ENCODE measurements around the gene MTSS2.

MTSS2 gene

DNA sequence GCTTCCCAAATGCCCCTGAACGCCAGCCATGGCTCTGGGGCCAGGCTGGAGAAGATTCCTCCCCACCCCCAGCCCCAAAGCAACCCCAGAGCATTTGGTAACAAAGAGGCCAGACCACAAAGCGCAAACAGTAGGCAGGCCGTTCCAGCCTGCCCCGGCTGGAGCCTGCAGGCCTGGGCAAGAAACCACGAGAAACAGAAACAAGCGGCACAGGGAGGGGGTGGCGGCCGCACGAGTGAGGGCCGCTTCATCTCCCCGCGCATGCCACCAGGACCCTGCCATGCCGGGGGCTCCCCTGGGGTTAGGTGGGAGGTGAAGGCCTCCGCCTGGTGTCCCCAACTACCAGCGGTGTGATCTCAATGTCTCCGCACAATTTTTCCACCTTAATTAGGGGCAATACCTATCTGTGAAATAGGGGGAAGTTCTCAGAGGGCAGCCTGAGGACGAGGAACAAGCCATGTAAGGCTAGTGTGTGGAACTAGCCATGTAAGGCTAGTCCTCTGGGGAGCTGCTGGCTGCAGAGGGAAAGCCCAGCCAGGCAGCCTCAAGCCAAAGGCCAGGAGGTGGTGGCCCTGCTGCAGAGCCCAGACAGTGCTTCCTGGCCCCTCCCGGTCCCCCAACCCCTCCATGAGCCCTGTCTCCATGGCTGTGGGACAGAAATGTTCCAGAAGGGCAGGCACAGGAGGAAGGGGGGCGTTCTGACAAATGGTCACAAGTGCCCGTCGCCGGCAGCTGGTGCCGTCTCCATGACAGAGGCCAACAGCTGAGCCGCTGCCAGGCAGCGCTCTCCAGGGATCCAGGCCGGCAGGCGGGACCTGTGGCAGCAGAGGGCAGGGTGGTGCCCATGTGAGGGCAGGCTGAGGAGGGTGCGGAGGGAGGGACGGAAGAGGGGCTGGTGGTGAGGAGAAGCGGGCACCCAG is 14.5 kb upstream of the MTSS2 start:
- ChIA-PET CTCF (no interaction called here), POLR2A (no interaction called here)
- Histone ChIP-seq H3K27ac (ENCODE audit: extremely low read depth, low read depth, low read length) (no peak overlapping the region), H3K4me3 (ENCODE audit: low read depth, low read length) (no peak overlapping the region), H3K9me3 (ENCODE audit: control insufficient read depth, insufficient read depth, low read depth, low read length) (no peaks in the 10 kb centered on the region), H3K36me3 (ENCODE audit: control insufficient read depth in 2 of 2, insufficient read depth in 1 of 2, low read length in 2 of 2) (peaks cover 0 to 5% of the 10 kb centered on the region in 2 experiments; a peak in 1 of 3 replicates), H3K4me1 (ENCODE audit: control insufficient read depth, insufficient read depth, low read length) (no peaks in the 10 kb centered on the region)
- TF ChIP-seq ZNF394 (tag by site-specific recombination; IDR thresholded peaks at IDR 0.05; ENCODE audit: borderline replicate concordance): no peak
- no peak for TF ChIP-seq HOXA7 (CRISPR knock-in tag; IDR thresholded peaks at IDR 0.05; ENCODE audit: borderline replicate concordance)
- TF ChIP-seq ZNF324 (tag by site-specific recombination; IDR thresholded peaks at IDR 0.05): no peak
- no peak for TF ChIP-seq ZNF202 (tag by site-specific recombination; IDR thresholded peaks at IDR 0.05; ENCODE audit: borderline replicate concordance)
- TF ChIP-seq ZNF37A (tag by site-specific recombination; IDR thresholded peaks at IDR 0.05): no peak
- no peak for TF ChIP-seq ZNF558 (tag by site-specific recombination; IDR thresholded peaks at IDR 0.05)
- no peak for TF ChIP-seq ZFHX2 (tag by site-specific recombination; conservative IDR thresholded peaks at IDR 0.05)
- TF ChIP-seq, protein P1, sequence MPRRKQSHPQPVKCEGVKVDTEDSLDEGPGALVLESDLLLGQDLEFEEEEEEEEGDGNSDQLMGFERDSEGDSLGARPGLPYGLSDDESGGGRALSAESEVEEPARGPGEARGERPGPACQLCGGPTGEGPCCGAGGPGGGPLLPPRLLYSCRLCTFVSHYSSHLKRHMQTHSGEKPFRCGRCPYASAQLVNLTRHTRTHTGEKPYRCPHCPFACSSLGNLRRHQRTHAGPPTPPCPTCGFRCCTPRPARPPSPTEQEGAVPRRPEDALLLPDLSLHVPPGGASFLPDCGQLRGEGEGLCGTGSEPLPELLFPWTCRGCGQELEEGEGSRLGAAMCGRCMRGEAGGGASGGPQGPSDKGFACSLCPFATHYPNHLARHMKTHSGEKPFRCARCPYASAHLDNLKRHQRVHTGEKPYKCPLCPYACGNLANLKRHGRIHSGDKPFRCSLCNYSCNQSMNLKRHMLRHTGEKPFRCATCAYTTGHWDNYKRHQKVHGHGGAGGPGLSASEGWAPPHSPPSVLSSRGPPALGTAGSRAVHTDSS (tag by site-specific recombination; IDR thresholded peaks at IDR 0.05): no peak
- no peak for TF ChIP-seq ZNF366 (tag by site-specific recombination; conservative IDR thresholded peaks at IDR 0.05)
- no peak for TF ChIP-seq OVOL3 (tag by site-specific recombination; IDR thresholded peaks at IDR 0.05)

- no peak overlapping the region for H3K27ac ChIP-seq (ENCODE audit: extremely low read depth, low read depth, low read length)
- ChIA-PET CTCF (no interaction called here), POLR2A (no interaction called here)
- TF ChIP-seq ZNF548 (tag by site-specific recombination; IDR thresholded peaks at IDR 0.05) (no peak), ZNF623 (tag by site-specific recombination; IDR thresholded peaks at IDR 0.05) (no peak), ZNF747 (tag by site-specific recombination; IDR thresholded peaks at IDR 0.05) (no peak), ZNF16 (tag by site-specific recombination; IDR thresholded peaks at IDR 0.05; ENCODE audit: low read depth) (no peak), ZNF10 (tag by site-specific recombination; IDR thresholded peaks at IDR 0.05) (no peak), ZFHX2 (tag by site-specific recombination; conservative IDR thresholded peaks at IDR 0.05) (no peak)
- H3K4me1 ChIP-seq (ENCODE audit: control insufficient read depth, insufficient read depth, low read length): no peaks in the 10 kb centered on the region
- H3K4me3 ChIP-seq (ENCODE audit: low read depth, low read length): no peak overlapping the region
- H3K36me3 ChIP-seq (ENCODE audit: control insufficient read depth in 2 of 2, insufficient read depth in 1 of 2, low read length in 2 of 2): peaks cover 0 to 5% of the 10 kb centered on the region in 2 experiments; a peak in 1 of 3 replicates
- H3K9me3 ChIP-seq (ENCODE audit: control insufficient read depth, insufficient read depth, low read depth, low read length): no peaks in the 10 kb centered on the region
Observed at GRCh38 chr16:70699696-70700095, 13.8 kb upstream of the MTSS2 start.

DNA sequence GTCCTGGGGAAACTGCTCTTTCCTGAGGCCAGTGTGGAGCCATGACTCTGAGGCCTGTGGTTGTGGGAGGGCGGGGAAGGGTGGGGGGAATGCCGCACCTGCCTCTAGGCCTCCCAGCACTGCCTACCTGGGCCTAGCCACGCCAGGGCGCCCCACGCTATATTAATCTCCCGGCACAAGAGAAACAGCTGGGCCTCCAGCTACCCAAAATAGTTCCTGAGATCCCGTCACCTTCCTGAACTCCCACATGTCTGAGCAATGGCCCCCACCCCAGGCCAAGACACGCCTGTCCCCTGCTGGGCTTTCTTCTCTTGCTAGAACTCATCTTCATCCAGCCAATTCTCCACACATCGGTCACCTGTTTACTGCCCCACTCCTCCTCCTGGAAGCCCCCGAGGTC is 13.0 kb upstream of the MTSS2 start:
- ChIA-PET POLR2A (no interaction called here), CTCF (no interaction called here)
- no peaks in the 10 kb centered on the region for H3K9me3 ChIP-seq (ENCODE audit: control insufficient read depth, insufficient read depth, low read depth, low read length)
- H3K4me3 ChIP-seq (ENCODE audit: low read depth, low read length): no peak overlapping the region
- H3K36me3 ChIP-seq (ENCODE audit: control insufficient read depth in 2 of 2, insufficient read depth in 1 of 2, low read length in 2 of 2): peaks cover 0 to 5% of the 10 kb centered on the region in 2 experiments; a peak in 1 of 3 replicates
- H3K4me1 ChIP-seq (ENCODE audit: control insufficient read depth, insufficient read depth, low read length): no peaks in the 10 kb centered on the region
- no peak overlapping the region for H3K27ac ChIP-seq (ENCODE audit: extremely low read depth, low read depth, low read length)
- no peak for TF ChIP-seq ZNF112 (tag by site-specific recombination; IDR thresholded peaks at IDR 0.05)
- TF ChIP-seq ZNF416 (tag by site-specific recombination; IDR thresholded peaks at IDR 0.05): no peak
- no peak for TF ChIP-seq ZNF404 (tag by site-specific recombination; IDR thresholded peaks at IDR 0.05)
- TF ChIP-seq ZNF202 (tag by site-specific recombination; IDR thresholded peaks at IDR 0.05; ENCODE audit: borderline replicate concordance): no peak
- TF ChIP-seq ATF2 (tag by site-specific recombination; IDR thresholded peaks at IDR 0.05; ENCODE audit: low read depth): no peak
- no peak for TF ChIP-seq ZNF561 (tag by site-specific recombination; IDR thresholded peaks at IDR 0.05; ENCODE audit: borderline replicate concordance)
- no peak for TF ChIP-seq ZNF621 (tag by site-specific recombination; IDR thresholded peaks at IDR 0.05)
- no peak for TF ChIP-seq ZNF23 (tag by site-specific recombination; IDR thresholded peaks at IDR 0.05; ENCODE audit: borderline replicate concordance)
- no peak for TF ChIP-seq HIC1 (tag by site-specific recombination; IDR thresholded peaks at IDR 0.05)
